Measurements from ENCODE around the gene GTPBP3.
"Not testable (repeated sequence)": the region's sequence is repeated elsewhere in the genome, so short reads cannot be mapped to it uniquely, and the experiment has no call there.

GTPBP3 gene

DNA sequence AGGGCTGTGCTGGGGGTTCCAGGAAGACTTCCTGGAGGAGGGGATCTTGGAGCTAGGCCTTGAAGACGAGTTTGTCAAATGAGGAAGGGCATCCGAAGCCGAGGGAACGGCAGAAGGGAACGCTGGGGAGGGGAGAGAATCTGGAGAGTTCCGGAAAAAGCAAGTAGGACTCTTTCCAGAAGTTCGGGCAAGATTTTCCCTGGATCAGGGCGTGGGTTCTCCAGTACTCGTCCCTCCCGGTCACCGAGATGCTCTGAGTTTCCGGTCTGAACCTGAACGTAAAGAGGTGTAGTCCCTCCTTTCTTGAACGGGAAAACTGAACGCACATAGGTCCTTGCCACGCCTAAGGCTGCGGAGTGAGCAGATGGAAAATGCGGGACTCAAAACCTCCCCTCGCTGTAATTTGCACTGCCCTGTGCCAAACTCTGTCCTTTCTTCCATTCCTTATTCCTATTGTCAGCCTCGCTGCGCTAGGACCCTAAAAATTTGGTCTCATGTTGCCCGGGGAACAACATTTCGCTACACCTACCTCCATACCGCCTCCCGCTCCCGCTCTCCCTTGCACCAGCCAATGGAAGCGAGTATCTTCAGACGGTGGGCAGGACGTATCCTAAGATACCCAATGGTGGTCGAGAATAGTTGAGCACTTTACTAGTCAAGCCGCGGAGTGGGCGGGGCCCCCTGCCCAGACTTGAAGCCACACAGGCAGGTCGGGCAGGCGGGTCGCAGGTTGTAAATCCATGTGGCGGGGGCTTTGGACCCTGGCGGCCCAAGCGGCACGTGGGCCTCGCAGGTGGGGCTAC, at the start of gene GTPBP3:
Gene GTPBP3 (plus strand): TSS at position 682 of the 803 bp plus-strand sequence. CDS start 59 bp downstream, at position 741.
- peak; percentile 99 for DNase-seq

GRCh38 chr19:17289489-17289888, 47.9 kb upstream of the GTPBP3 start:
- peak; percentile 76 for DNase-seq

DNA sequence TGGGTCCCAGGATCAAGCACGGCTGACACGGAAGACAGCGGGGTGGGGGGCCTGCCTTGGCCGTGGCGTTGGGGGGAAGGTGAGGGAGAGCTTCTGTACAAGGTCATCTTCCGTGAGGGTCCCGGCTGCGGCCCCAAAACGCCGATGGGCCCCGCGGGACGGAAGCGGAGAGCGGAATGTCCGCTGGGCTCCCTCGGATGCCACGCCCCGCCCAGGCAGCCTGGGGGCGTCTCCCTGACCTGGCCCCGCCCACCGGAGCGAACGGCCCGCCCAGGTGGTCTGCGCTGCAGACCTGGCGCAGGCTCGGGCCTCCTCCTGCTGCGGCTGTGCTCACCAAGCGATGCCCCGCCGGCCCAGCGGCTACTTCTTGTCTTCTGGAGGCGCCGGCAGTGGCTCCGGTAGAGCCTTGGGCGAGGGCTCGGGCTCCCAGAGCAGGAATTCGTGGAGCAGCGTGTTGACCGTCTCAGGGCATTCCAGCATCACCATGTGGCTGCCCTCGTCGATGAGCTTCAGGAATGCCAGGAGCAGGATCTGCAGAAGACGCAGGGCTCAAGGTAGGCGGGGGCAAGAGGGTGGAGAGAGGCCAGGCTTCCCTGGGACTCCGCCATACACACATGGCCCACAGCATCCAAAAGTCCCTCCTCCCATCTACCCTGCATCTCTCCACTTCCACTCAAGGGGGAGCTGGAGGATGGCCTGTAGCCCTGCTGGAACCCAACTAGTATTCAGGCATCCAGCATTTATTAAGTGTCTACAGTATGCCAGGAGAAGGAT, 44.9 kb upstream of the GTPBP3 start:
- peak; percentile 92 for DNase-seq

DNA sequence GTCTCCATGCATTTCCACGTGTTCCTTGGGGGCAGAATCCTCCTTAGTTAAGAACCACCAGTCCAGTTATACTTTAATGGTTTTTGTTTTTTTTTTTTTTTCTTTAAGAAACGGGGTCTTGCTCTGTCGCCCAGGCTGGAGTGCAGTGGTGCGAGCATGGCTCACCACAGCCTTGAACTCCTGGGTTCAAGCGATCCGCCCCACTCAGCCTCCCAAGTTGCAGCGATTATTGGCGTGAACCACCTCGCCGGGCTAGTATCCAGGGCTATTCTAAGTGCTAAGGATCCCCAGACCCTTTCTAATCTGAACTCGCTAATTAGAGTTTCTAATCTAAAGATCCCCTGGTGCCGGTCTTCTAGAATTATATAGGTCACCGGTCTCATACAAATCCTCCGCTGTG, 43.7 kb upstream of the GTPBP3 start:
- DNase-seq, result no peak

DNA sequence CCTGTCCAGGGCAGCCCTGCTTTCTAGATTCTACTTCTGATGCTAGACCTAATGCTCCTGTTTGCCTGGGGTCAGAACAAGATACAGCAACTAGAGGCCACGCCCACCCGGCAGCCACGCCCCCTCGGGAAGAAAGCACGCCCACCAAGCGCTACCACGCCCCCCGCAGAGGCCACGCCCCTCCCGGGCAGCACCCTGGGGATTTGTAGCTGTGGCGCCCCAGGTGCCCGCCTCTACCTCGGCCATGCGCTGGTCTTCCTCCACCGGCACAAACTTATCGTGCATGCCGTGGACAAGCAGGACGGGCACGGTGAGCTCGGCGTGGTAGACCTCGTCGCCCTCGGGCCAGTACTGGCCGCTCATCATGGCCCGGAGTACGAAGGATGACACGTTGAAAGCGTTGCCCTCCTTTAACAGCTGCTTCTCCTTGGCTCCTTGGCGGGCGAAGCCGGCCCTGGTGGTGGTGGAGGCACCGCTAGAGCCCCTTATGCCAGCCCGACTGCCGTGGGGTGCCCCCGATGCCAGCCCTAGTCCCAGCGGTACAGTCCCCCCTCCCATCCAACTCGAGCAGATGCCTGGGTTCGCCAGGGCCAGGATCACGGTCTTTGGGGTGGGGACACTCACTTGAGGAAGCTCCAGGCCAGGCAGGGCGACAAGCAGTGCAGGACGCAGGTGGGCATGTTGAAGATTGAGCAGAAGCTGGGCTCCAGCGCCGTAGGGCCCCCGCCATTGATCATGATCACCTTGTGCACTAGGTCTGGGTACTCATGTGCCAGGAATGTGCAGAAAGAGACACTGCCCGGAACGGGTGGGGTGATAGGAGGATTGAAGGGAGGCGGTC, 43.1 kb upstream of the GTPBP3 start:
- DNase-seq, result peak; percentile 84

GRCh38 chr19:17295551-17295950, 41.8 kb upstream of the GTPBP3 start:
- DNase-seq, result not testable (repeated sequence)

DNA sequence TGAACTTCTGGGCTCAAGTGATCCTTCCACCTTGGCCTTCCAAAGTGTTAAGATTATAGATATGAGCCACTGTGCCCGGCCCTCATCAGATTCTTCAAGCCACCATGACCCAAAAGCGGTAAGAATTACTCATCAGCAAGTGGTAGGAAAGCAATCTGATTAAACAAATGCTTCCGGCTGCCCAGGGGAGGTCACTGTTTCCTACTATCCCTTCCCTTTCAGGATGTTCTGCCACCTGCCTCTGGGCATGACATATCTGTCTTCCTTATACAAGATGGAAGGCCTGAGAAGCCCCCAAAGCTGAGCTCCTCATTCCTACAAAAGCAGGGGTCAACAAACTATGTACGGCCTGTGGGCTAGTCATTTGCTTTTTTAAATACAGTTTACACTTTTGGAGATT, 41.1 kb upstream of the GTPBP3 start:
- DNase-seq, result no peak

- DNase-seq, result no peak
These were observed 40.4 kb upstream of the GTPBP3 start for GRCh38 chr19:17296976-17297375.

GRCh38 chr19:17300992-17301619, 36.2 kb upstream of the GTPBP3 start:
- DNase-seq, result no peak

GRCh38 chr19:17302391-17303166, 34.8 kb upstream of the GTPBP3 start:
- no peak for DNase-seq

DNA sequence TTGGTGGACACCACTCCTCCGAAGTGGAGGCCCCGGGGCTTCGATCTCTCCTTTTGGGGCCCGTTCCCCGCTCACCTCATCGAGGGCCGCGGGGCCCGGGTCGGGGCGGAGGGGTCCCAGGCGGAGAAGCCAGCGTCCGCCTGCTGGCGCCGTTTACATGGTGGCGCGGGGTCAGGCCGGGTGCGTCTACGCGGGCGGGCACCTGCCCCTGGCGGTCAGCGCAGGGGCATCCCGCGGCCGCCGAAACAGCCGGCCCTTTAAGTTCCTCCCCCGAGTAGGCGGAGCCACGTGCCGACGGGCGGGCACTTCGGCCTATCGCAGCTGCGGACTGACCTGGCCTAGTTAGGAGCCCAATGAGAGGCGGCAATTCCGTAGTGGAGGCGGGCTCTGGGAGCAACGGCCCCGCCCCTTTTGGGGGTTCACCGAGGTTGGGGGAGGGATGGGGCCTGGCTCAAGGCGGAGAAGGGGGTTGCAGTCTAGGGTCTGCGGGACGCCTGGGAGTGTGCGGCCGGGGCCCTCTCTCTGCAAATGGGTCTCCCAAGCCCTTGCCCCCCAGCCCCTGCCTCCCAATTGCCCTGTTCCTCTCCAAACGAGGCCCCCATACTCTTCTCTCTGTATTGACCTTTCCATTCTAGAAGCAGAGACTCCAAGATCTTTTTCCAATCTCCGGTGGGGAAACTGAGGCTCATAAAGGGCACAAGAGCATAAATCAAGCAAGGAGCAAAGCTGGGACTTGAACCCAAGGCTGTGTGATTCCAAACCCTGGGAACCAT, 34.0 kb upstream of the GTPBP3 start, which contains the start of gene ABHD8:
Gene ABHD8 (minus strand): TSS at position 259 of the 773 bp plus-strand sequence. CDS start 1,809 bp downstream, outside the sequence.
- DNase-seq, result peak; percentile 97

GRCh38 chr19:17303940-17304267, 33.4 kb upstream of the GTPBP3 start:
- DNase-seq, result no peak

GRCh38 chr19:17304386-17305215, 32.8 kb upstream of the GTPBP3 start:
- DNase-seq, result peak; percentile 59

DNA sequence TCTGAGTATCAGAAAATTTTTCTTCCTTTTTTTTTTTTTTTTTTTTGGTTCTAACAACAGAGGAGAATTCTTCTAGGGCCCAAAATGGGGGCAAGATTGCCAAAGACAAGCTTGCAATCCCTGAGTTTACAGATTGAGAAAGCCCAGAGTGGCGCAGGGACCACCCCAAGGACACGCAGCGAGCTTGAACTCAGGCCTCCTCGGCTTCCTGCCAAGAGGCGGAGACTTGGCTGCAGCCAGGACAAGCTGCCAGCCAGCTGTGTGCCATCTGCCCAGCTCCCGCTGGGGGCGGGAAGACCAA, 32.2 kb upstream of the GTPBP3 start:
- DNase-seq, result no peak

DNA sequence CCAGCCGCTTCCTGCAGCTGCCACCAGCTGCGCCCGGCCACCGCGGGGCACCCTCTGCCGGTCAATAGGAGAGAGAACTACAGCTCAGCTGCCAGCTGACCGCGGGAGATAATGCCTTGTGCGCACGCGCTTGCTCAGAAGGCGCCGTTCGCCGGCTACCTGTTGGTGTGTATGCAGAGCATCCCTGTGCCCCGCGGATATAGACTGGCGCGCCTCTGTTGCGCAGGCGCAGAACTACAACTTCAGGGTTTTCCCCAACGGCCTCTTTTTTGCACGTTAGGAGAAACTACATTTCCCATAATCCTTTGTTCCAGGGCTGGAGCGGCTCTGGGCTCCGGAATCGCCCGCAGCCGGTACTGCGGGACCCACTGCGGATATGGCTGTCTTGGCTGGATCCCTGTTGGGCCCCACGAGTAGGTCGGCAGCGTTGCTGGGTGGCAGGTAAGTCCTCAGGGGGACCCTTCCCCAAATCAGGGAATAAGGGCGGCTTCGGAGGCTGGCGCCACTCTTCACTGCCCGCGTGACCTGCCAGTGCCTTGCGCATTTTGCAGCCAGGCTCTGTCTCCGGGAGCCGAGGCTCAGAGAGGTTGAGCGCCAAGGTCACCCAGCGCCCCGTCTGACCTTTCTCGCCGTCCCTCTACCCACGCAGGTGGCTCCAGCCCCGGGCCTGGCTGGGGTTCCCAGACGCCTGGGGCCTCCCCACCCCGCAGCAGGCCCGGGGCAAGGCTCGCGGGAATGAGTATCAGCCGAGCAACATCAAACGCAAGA, 31.7 kb upstream of the GTPBP3 start, which contains the start of gene MRPL34:
Gene MRPL34 (plus strand): TSS at position 356 of the 768 bp plus-strand sequence. CDS start 21 bp downstream, at position 377.
- peak; percentile 98 for DNase-seq

GRCh38 chr19:17306285-17306714, 31.1 kb upstream of the GTPBP3 start:
- no peak for DNase-seq

DNA sequence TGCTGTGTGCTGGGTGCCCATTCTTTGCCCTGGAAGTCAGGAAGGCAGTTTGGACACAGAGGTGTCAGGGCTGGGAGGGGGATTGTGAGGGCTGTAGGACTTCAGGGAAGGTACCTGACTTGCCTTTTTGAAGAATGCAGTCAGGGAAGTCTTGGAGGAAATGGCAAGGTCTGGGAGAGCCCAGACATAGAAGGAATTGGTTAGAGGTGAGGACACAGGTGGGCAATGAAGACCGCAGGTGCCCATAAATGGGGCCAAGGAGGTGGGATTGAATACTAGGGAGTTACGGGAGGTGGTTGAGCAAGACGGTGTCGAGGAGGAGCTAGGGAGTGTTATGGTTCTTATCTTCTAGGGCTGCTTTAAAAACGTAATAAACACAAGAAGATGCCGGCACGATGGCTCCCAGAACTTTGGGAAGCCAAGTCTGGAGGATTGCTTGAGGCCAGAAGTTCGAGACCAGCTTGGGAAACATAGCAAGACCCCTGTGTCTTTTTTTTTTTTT, 29.4 kb upstream of the GTPBP3 start:
- DNase-seq, result no peak

DNA sequence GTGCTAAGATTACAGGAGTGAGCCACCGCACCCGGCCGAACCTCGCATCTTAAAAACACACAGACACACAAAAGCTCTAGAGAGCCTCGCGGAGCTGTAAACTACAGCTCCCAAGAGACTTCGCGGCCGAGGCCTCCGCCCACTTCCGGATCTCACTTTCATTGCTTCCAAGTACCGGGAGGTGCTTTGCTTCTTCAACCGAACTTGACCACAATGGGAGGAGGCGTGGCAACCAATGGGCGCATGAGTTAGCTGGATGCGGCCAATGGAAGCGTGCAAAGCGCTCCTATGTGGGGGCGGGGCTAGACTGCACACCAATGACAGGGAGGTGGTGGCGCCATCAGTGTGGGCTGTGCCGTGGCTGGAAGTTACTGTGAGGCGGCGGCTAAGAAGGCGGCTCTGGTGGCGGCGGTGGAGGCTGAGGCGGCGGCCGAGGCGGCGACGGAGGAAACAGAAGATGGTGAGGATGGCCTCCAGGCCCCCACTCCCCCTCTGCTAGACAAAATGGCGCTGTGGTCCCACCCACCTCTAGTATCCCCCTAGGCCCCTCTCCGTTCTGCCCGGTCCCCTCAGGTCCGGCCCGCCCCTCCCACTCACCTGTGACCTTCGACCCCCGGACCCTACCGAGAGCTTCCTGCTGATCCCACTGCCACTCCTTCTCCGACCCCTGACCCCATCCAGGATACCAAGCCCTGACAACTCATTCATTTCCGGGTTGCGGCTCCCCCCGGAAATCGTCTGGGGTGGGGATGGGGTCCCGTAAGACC, 28.0 kb upstream of the GTPBP3 start, which contains the start of gene DDA1:
Gene DDA1 (plus strand): TSS at position 366 of the 767 bp plus-strand sequence. CDS start 92 bp downstream, at position 458.
- DNase-seq, result peak; percentile 100
